SK-N-SH (cell line): Measurements from ENCODE around the gene PRRC2B. TPM values are rescaled to one million over a fixed set of nuclear protein-coding genes. Genes with fewer than 3 reads are reported as not detected.

ENCODE experiments used
- CTCF ChIA-PET: fragments of 300-600, 350-600 bp; formaldehyde crosslinking; extraction: SDS; loops from one replicate; lab custom pipeline; 2021; lab: Yijun Ruan, JAX
- POLR2A ChIA-PET: fragments of 350-600 bp; sonication (Branson Sonifier 250); formaldehyde crosslinking; extraction: SDS; loops from one replicate; lab custom pipeline; 2020; ENCODE audit warnings: antibody characterized with exemption, inconsistent platforms; lab: Yijun Ruan, JAX
- DNase-seq: peaks from one replicate; pipeline ENCODE4 v3.0.0; 2012
- H2AFZ ChIP-seq: fragments of 200-600 bp; sonication (generic); 2 replicates; pipeline ENCODE4 v1.8.1; 2016; ENCODE audit warnings: antibody characterized with exemption, mild to moderate bottlenecking, low read depth
- H3F3A ChIP-seq: fragments of 200-600 bp; sonication (generic); replicated peaks from 2 replicates; pipeline ENCODE3; 2016; ENCODE audit warnings: antibody characterized with exemption, mild to moderate bottlenecking; ENCODE audit not compliant: insufficient read depth
- H3K27ac ChIP-seq, 2 experiments: fragments of 200-500 bp in 1 of 2; fragments of 200-600 bp in 1 of 2; sonication (Bioruptor generic) in 1 of 2; sonication (generic), shearing (Covaris generic) in 1 of 2; 2 replicates each; pipeline versions ENCODE4 v1.5.1 to v1.6.1; 2014 to 2016; ENCODE audit warnings: low read depth in 2 of 2, inconsistent platforms in 1 of 2, low read length in 1 of 2, mild to moderate bottlenecking in 1 of 2, mixed read lengths in 1 of 2
- H3K27me3 ChIP-seq: fragments of 200-600 bp; sonication (generic), shearing (Covaris generic); 2 replicates; pipeline ENCODE4 v1.6.1; 2016; ENCODE audit warnings: mixed run types; ENCODE audit not compliant: insufficient read depth
- H3K36me3 ChIP-seq, 2 experiments: fragments of 200-500 bp in 1 of 2; fragments of 200-600 bp in 1 of 2; sonication (Bioruptor generic) in 1 of 2; sonication (generic) in 1 of 2; replicated peaks in 1 of 2; 2 replicates each; pipeline versions ENCODE3 to v1.5.1; 2014 to 2016; ENCODE audit warnings: low read length in 1 of 2, mild to moderate bottlenecking in 1 of 2; ENCODE audit not compliant: insufficient read depth in 2 of 2, control insufficient read depth in 1 of 2
- H3K4me1 ChIP-seq, 2 experiments: fragments of 200-500 bp in 1 of 2; fragments of 200-600 bp in 1 of 2; sonication (Bioruptor generic) in 1 of 2; sonication (generic), shearing (Covaris generic) in 1 of 2; 2 replicates each; pipeline versions ENCODE4 v1.5.1 to v1.6.1; 2014 to 2016; ENCODE audit warnings: low read depth in 1 of 2, low read length in 1 of 2, mixed run types in 1 of 2; ENCODE audit not compliant: insufficient read depth in 2 of 2, control insufficient read depth in 1 of 2
- H3K4me2 ChIP-seq: fragments of 200-600 bp; sonication (generic), shearing (Covaris generic); 2 replicates; pipeline ENCODE4 v1.6.1; 2017; ENCODE audit warnings: mixed run types
- H3K4me3 ChIP-seq, 2 experiments: fragments of 200-500 bp in 1 of 2; fragments of 200-600 bp in 1 of 2; sonication (Bioruptor generic) in 1 of 2; sonication (generic), shearing (Covaris generic) in 1 of 2; 2 replicates each; pipeline versions ENCODE4 v1.5.1 to v1.8.1; 2014 to 2016; ENCODE audit warnings: low read depth in 2 of 2, inconsistent platforms in 1 of 2, low read length in 1 of 2, mild to moderate bottlenecking in 1 of 2, mixed read lengths in 1 of 2, moderate library complexity in 1 of 2
- H3K79me2 ChIP-seq: fragments of 200-600 bp; sonication (generic); 2 replicates; pipeline ENCODE4 v1.8.1; 2017; ENCODE audit warnings: mild to moderate bottlenecking; ENCODE audit not compliant: insufficient read depth
- H3K9ac ChIP-seq: fragments of 200-600 bp; sonication (generic); 2 replicates; pipeline ENCODE4 v1.6.1; 2017; ENCODE audit warnings: mixed run types
- H3K9me2 ChIP-seq: fragments of 200-600 bp; sonication (generic); 2 replicates; pipeline ENCODE4 v1.6.1; 2017; ENCODE audit warnings: mixed run types
- H3K9me3 ChIP-seq: fragments of 200-600 bp; sonication (generic); 2 replicates; pipeline ENCODE4 v1.6.1; 2017; ENCODE audit warnings: mixed run types, mild to moderate bottlenecking, moderate library complexity
- H4K20me1 ChIP-seq: fragments of 200-600 bp; sonication (generic); 2 replicates; pipeline ENCODE4 v1.6.1; 2017; ENCODE audit warnings: mild to moderate bottlenecking, mixed run types; ENCODE audit not compliant: insufficient read depth
- ELF1 ChIP-seq: IDR thresholded peaks from 2 replicates; pipeline ENCODE4 v1.4.0; 2012
- EP300 ChIP-seq, 2 experiments: IDR thresholded peaks; 2 replicates each; pipeline versions ENCODE4 v1.4.0 to v1.6.1; 2012; ENCODE audit warnings: borderline replicate concordance in 1 of 2, low read depth in 1 of 2, low read length in 1 of 2
- FOXM1 ChIP-seq: IDR thresholded peaks from 2 replicates; pipeline ENCODE4 v1.4.0; 2012; ENCODE audit warnings: low read depth, mild to moderate bottlenecking
- GATA2 ChIP-seq: sonication (generic); formaldehyde crosslinking; IDR thresholded peaks from 2 replicates; pipeline ENCODE4 v1.5.0; 2020; ENCODE audit warnings: mild to moderate bottlenecking, missing genetic modification reagents
- IRF3 ChIP-seq: fragments of 150-350 bp; IDR thresholded peaks from 2 replicates; pipeline ENCODE4 v1.6.1; 2016; ENCODE audit warnings: mild to moderate bottlenecking, low read depth, low read length
- JUND ChIP-seq: IDR thresholded peaks from 2 replicates; pipeline ENCODE4 v1.4.0; 2012
- MAX ChIP-seq: IDR thresholded peaks from 2 replicates; pipeline ENCODE4 v1.4.0; 2012; ENCODE audit warnings: low read depth
- MXI1 ChIP-seq: IDR thresholded peaks from 2 replicates; pipeline ENCODE4 v1.6.1; 2012; ENCODE audit warnings: mild to moderate bottlenecking, low read depth, low read length, improper control_type of control experiment
- NRF1 ChIP-seq: IDR thresholded peaks from 2 replicates; pipeline ENCODE4 v1.6.1; 2012; ENCODE audit warnings: low read depth, mild to moderate bottlenecking, low read length
- POLR2AphosphoS5 ChIP-seq: IDR thresholded peaks from 2 replicates; pipeline ENCODE4 v1.6.1; 2012; ENCODE audit warnings: low read depth, low read length
- RFX5 ChIP-seq: IDR thresholded peaks from 2 replicates; pipeline ENCODE4 v1.6.1; 2012; ENCODE audit warnings: mild to moderate bottlenecking, improper control_type of control experiment, low read length
- RXRA ChIP-seq: IDR thresholded peaks from 2 replicates; pipeline ENCODE4 v1.4.0; 2012; ENCODE audit warnings: low read depth, mild to moderate bottlenecking, borderline replicate concordance
- SIN3A ChIP-seq: IDR thresholded peaks from 2 replicates; pipeline ENCODE4 v1.6.1; 2012; ENCODE audit warnings: low read depth, mild to moderate bottlenecking, low read length, moderate library complexity, borderline replicate concordance
- TEAD4 ChIP-seq: IDR thresholded peaks from 2 replicates; pipeline ENCODE4 v1.4.0; 2012; ENCODE audit warnings: mild to moderate bottlenecking, borderline replicate concordance; ENCODE audit not compliant: insufficient read depth
- YY1 ChIP-seq: IDR thresholded peaks from 2 replicates; pipeline ENCODE4 v1.4.0; 2012; ENCODE audit warnings: low read depth, mild to moderate bottlenecking
- WGBS: methylation state at CpG from one replicate; pipeline ENCODE4 v1.1.6; 2017; ENCODE audit warnings: low lambda C conversion rate; 5-methylcytosine and 5-hydroxymethylcytosine counted together
- polyA plus RNA-seq, 3 experiments: library from polyadenylated mRNA; depleted of rRNA; stranded (reverse); fragments of >200 nt; gene quantifications; 2 replicates each; pipeline ENCODE4 v1.2.3, GENCODE V29; 2012
- TF ChIP-seq, protein P1 (sequence below): IDR thresholded peaks from 2 replicates; pipeline ENCODE4 v1.4.0; 2012; ENCODE audit warnings: low read depth, borderline replicate concordance
- TF ChIP-seq, protein P2 (sequence below): fragments of 200-600 bp; sonication (generic); IDR thresholded peaks from 2 replicates; pipeline ENCODE4 v1.6.1; 2017; ENCODE audit warnings: antibody characterized with exemption, mild to moderate bottlenecking, moderate library complexity
- TF ChIP-seq, protein P3 (sequence below): IDR thresholded peaks from 2 replicates; pipeline ENCODE4; 2012

PRRC2B gene
- polyA plus RNA-seq, 1 of the 3 experiments (the other 2 are of a cell fraction) = 26.3 TPM

DNA sequence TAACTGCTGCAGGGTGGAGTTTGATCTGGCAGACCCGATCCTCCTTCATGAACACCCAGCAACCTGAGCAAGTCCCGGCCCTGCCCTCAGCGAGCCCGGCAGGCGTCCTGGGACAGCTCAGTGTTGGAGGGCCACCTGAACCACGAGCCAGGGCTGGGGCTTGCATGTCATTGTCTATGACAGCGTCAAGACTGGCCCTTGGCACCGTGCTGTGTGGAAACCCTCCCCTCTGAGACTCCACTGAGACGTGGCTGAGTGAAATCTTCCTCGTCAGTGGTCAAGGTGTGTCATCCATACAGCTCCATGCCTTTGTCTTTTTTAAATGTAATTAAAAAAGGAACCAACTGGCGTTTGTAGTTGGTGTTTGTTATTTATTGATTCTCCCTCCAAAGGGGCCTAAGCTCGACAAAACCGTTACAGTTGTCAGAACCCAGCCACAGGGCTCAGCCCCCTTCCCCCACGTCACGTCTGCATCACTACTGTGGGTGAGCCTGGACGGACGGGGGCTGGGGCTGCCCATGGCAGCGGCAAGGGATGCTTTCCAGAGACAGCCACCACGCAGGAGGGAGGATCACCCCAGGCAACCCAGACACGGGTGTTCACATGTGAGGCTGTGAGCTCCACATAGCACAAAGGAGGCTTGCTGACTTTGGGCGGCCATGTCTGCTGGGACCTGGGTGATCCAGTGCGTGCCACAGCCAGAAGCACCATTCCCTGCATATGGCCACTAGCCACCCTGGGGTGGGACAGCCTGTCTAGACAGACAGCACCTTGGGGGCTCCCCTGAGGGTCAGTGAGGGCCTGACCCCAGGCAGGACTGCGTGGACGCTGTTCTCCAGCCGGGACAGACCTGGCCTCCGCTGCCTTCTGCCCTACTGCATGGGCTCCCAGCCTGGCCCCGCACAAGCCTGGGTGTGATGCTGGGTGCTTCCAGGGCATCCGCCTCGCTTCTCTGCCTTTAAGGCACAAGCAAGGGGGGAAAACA, 129.9 kb downstream of the PRRC2B start:
- Histone ChIP-seq H2AFZ (no peak overlapping the region), H3K4me3 (no peak overlapping the region), H4K20me1 (no peaks in the 10 kb centered on the region), H3K4me2 (no peak overlapping the region), H3K4me1 (no peaks in the 10 kb centered on the region; a peak in 1 of 4 replicates), H3F3A (no peaks in the 10 kb centered on the region), H3K9ac (no peak overlapping the region), H3K27ac (no peak overlapping the region; a peak in 1 of 4 replicates), H3K9me3 (no peaks in the 10 kb centered on the region), H3K9me2 (no peaks in the 10 kb centered on the region), H3K27me3 (no peaks in the 10 kb centered on the region), H3K36me3 (peaks cover 12 to 72% of the 10 kb centered on the region in 2 experiments), H3K79me2 (no peaks in the 10 kb centered on the region)
- WGBS = 87% methylated on average over 15 of the region's 29 CpGs
- CTCF ChIA-PET = interaction anchor here (0.6 to 1.1 kb wide), 3 partner anchors 10 to 36 kb away, joined by 3 read pairs; no protein-coding TSS in a partner anchor
- DNase-seq = no peak
- TF ChIP-seq RXRA = no peak
- no peak; the same call in 1 of the 2 replicates for TF ChIP-seq JUND
- TF ChIP-seq, protein P1, sequence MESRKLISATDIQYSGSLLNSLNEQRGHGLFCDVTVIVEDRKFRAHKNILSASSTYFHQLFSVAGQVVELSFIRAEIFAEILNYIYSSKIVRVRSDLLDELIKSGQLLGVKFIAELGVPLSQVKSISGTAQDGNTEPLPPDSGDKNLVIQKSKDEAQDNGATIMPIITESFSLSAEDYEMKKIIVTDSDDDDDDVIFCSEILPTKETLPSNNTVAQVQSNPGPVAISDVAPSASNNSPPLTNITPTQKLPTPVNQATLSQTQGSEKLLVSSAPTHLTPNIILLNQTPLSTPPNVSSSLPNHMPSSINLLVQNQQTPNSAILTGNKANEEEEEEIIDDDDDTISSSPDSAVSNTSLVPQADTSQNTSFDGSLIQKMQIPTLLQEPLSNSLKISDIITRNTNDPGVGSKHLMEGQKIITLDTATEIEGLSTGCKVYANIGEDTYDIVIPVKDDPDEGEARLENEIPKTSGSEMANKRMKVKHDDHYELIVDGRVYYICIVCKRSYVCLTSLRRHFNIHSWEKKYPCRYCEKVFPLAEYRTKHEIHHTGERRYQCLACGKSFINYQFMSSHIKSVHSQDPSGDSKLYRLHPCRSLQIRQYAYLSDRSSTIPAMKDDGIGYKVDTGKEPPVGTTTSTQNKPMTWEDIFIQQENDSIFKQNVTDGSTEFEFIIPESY = no peak
- TF ChIP-seq YY1 = no peak
- TF ChIP-seq EP300 (IDR thresholded peaks at IDR 0.05; ENCODE audit: borderline replicate concordance in 1 of 2, low read depth in 1 of 2, low read length in 1 of 2) = no peak
- no peak for TF ChIP-seq GATA2 (CRISPR knock-in tag)
- TF ChIP-seq ELF1 = no peak
- TF ChIP-seq NRF1 = no peak
- no peak for TF ChIP-seq RFX5
- no peak for TF ChIP-seq TEAD4
- TF ChIP-seq IRF3 = no peak
- no peak; the same call in 1 of the 2 replicates for TF ChIP-seq POLR2AphosphoS5
- TF ChIP-seq MXI1 = no peak
- TF ChIP-seq MAX = no peak
- no peak for TF ChIP-seq SIN3A
- TF ChIP-seq, protein P2, sequence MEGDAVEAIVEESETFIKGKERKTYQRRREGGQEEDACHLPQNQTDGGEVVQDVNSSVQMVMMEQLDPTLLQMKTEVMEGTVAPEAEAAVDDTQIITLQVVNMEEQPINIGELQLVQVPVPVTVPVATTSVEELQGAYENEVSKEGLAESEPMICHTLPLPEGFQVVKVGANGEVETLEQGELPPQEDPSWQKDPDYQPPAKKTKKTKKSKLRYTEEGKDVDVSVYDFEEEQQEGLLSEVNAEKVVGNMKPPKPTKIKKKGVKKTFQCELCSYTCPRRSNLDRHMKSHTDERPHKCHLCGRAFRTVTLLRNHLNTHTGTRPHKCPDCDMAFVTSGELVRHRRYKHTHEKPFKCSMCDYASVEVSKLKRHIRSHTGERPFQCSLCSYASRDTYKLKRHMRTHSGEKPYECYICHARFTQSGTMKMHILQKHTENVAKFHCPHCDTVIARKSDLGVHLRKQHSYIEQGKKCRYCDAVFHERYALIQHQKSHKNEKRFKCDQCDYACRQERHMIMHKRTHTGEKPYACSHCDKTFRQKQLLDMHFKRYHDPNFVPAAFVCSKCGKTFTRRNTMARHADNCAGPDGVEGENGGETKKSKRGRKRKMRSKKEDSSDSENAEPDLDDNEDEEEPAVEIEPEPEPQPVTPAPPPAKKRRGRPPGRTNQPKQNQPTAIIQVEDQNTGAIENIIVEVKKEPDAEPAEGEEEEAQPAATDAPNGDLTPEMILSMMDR = no peak
- TF ChIP-seq FOXM1 = no peak
- TF ChIP-seq, protein P3, sequence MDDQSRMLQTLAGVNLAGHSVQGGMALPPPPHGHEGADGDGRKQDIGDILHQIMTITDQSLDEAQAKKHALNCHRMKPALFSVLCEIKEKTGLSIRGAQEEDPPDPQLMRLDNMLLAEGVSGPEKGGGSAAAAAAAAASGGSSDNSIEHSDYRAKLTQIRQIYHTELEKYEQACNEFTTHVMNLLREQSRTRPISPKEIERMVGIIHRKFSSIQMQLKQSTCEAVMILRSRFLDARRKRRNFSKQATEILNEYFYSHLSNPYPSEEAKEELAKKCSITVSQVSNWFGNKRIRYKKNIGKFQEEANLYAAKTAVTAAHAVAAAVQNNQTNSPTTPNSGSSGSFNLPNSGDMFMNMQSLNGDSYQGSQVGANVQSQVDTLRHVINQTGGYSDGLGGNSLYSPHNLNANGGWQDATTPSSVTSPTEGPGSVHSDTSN = no peak
- POLR2A ChIA-PET = interaction anchor here (0.9 to 1.1 kb wide), 2 partner anchors 150 to 174 kb away, joined by 3 read pairs; no protein-coding TSS in a partner anchor
